Measurements from ENCODE around the gene ABHD3.

Gene ABHD3, protein sequence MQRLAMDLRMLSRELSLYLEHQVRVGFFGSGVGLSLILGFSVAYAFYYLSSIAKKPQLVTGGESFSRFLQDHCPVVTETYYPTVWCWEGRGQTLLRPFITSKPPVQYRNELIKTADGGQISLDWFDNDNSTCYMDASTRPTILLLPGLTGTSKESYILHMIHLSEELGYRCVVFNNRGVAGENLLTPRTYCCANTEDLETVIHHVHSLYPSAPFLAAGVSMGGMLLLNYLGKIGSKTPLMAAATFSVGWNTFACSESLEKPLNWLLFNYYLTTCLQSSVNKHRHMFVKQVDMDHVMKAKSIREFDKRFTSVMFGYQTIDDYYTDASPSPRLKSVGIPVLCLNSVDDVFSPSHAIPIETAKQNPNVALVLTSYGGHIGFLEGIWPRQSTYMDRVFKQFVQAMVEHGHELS

DNA sequence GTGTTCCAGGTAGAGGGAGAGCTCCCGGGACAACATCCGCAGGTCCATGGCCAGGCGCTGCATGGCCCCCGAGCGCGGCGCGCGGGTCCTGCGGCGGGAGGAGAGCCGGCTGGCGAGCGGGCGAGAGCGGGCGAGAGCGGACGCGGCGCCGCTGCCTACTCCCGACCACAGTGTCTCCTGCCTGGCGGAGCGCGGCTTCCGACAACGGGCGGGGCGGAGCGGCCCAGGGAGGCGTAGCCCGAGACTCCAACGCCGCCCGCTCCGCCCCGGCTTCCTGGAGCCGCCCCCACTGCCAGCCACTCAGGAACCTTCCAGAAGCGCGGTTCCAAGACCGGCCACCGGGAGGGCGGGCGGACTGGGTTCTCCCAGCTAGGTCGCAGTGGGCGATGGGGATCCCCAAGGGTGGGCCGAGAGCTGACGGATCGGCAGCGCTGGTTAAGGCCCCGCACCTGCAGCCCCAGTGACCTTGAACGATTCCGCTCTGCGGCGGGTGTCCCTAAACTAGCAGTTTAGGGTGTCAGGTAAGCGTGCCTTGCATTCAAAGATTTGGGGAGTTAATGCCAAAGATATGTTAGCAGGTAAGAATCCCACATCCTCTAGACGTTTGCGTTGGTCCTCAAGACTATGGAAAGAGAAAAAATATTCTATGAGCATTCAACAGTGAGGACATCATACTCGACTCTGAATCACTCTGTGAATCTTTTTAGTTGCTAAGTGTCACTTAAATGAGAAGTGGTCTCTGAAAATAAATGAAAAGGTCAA is at the start of gene ABHD3:
Gene ABHD3 (minus strand): TSS at position 172 of the 762 bp plus-strand sequence. CDS start 109 bp downstream, at position 63.
- Histone ChIP-seq H3K27me3 (no peaks in the 10 kb centered on the region), H3K4me1 (peaks cover 20% of the 10 kb centered on the region), H4K20me1 (no peaks in the 10 kb centered on the region), H3K36me3 (peaks cover 24% of the 10 kb centered on the region), H3K4me2 (peak within 1 kb of the TSS; percentile 80), H3K9ac (peak within 1 kb of the TSS; percentile 89), H3K9me3 (peaks cover 11% of the 10 kb centered on the region; the same call in 1 of the 2 replicates), H3K27ac (peak within 1 kb of the TSS; percentile 85), H3K4me3 (peak within 1 kb of the TSS; percentile 94)
- TF ChIP-seq Cebpa-rat (IDR thresholded peaks at IDR 0.05), result no peak

DNA sequence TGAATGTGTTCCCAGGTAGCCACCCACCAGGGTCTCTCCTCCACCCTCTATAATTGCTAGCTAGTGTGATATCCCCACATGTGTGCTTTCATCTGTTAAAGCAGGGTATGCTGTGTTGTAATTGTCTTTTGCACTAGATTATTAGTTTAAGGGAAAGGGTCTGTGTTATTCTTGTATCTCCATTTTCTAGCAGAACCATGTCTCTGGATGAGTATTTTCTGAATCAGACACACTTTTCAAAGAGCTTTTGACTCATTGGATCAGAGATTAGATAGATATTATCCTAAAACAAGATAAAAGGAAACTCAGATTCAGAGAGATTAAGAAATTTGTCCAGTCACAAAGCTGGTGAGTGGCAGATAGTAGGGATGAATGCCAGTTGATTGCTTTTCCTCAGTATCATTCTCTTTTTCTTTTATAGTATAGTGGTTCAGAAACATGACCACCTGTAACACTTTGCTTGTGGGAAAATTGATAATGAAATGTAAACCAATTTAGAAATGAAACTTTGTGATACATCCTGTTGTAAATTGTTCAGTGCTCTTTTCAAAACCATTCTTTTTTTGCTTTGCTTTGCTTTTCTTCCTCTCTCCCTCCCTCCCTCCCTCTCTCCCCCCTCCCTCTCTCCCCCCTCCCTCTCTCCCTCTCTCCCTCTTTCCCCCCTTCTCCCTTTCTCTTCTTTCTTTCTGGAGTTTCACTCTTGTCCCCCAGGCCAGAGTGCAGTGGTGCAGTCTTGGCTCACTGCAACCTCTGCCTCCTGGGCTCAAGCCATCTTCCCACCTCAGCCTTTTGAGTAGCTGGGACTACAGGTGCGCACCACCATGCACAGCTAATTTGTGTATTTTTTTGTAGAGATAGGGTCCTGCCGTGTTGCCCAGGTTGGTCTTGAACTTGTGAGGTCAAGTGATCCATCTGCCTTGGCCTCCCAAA is 43.5 kb upstream of the ABHD3 start:
- TF ChIP-seq Cebpa-rat (IDR thresholded peaks at IDR 0.05), result no peak
- Histone ChIP-seq H3K9me3 (no peaks in the 10 kb centered on the region), H3K36me3 (peaks cover 8% of the 10 kb centered on the region; the same call in 1 of the 2 replicates), H4K20me1 (peaks cover 94% of the 10 kb centered on the region), H3K27me3 (no peaks in the 10 kb centered on the region), H3K4me3 (no peak overlapping the region), H3K4me1 (peaks cover 24% of the 10 kb centered on the region), H3K9ac (no peak overlapping the region), H3K4me2 (peak overlapping the region; percentile 21; the same call in 1 of the 2 replicates), H3K27ac (no peak overlapping the region)

DNA sequence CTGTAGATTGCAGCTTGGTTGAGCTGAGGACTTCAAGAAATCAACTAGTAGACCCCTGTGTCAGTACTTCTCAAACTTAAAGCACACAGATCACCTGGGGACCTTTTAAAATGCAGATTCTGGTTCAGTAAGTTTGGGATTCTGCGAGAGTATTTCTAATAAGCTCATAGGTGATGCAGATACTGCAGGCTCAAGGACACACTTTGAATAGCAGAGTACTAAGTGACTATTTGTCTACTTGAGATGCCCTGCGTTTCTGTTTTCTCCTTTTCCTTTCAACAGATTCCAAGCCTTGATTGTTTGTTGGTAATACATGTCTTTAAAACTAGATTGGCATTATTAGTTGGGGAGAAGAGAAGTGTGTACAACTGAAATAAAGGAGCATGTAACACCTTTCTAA is 42.7 kb upstream of the ABHD3 start:
- Histone ChIP-seq H3K9ac (no peak overlapping the region), H3K27me3 (no peaks in the 10 kb centered on the region), H3K4me2 (peak overlapping the region; percentile 21; the same call in 1 of the 2 replicates), H3K27ac (no peak overlapping the region), H3K9me3 (no peaks in the 10 kb centered on the region), H3K4me1 (peaks cover 32% of the 10 kb centered on the region), H3K36me3 (peaks cover 8% of the 10 kb centered on the region; the same call in 1 of the 2 replicates), H4K20me1 (peaks cover 94% of the 10 kb centered on the region), H3K4me3 (no peak overlapping the region)
- TF ChIP-seq Cebpa-rat (IDR thresholded peaks at IDR 0.05), result no peak

DNA sequence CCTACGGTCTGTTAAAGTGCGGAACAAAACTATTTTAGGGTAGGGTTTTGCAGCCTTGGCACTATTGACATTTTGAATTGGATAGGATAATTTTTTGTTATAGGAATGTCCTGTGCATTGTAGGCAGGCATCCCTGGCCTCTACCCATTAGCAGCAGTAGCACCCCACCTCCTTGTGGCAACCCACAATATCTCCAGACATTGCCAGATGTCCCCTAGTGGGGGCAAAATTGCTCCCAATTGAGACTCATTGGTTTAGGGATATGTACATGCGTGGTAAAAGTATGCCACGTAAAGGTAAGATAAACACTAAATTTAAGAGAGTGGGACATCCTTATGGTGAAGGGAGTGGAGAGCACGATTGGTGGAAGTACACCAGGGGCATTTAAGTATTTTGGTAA is 40.7 kb upstream of the ABHD3 start:
- Histone ChIP-seq H3K9ac (no peak overlapping the region), H3K4me1 (peaks cover 37% of the 10 kb centered on the region), H4K20me1 (peaks cover 85% of the 10 kb centered on the region), H3K4me3 (no peak overlapping the region), H3K27me3 (no peaks in the 10 kb centered on the region), H3K27ac (no peak overlapping the region), H3K36me3 (peaks cover 6% of the 10 kb centered on the region; the same call in 1 of the 2 replicates), H3K4me2 (no peak overlapping the region), H3K9me3 (no peaks in the 10 kb centered on the region)
- TF ChIP-seq Cebpa-rat (IDR thresholded peaks at IDR 0.05), result no peak

DNA sequence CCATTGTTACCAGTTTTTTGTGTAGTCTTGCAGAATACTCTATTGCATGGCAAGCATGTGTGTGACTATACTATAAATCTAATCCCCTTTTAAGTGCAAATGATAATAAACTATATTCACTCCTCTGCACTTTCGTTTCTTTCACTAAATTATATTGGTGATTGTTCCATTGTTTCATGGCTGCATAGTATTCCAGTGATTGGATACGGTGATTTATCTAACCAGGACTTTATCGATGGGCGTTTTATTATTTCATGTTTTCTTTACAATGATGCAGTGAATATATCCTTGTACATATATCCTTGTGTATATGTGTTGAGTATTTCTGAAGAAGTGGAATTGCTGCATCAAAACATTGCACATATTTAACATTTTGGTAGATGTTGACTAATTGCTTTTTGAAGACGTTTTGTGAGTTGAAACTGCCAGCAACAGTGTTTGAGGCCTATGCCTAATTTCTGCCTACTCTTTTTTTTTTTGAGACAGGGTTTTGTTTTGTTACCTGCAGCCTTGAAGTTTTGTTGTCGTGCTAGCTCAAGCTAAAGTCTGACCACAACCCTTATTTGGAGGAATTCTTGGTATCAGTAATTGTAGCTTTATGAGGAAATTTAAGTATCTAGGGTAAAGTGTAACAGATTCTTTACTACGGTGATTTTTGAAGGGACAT is 38.7 kb upstream of the ABHD3 start:
- peaks cover 44% of the 10 kb centered on the region for H3K4me1 ChIP-seq
- TF ChIP-seq Cebpa-rat (IDR thresholded peaks at IDR 0.05), result no peak
- H4K20me1 ChIP-seq, result peaks cover 68% of the 10 kb centered on the region
- no peaks in the 10 kb centered on the region for H3K36me3 ChIP-seq
- no peaks in the 10 kb centered on the region for H3K27me3 ChIP-seq
- no peak overlapping the region for H3K27ac ChIP-seq
- no peak overlapping the region for H3K4me3 ChIP-seq
- peak overlapping the region; percentile 88 for H3K4me2 ChIP-seq
- H3K9ac ChIP-seq, result no peak overlapping the region
- no peaks in the 10 kb centered on the region for H3K9me3 ChIP-seq

DNA sequence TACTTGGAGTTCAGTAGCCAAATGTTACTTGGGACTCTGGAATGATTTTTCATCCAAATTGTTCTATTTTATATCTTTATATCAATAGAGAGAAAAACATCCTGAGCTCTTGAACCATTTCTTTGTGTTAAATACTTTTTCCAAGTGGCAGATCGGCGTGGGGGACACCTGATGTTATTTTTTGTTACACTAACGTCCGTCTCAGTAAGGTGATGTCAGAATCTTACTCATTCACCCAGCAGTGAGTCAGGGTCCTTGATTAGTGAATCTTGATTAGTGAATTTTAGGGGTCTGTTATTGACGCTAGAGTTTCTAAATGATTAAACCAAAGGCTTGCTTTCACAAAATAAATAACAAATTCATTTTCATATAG is 37.7 kb upstream of the ABHD3 start:
- Histone ChIP-seq H3K36me3 (no peaks in the 10 kb centered on the region), H3K9me3 (peaks cover 2% of the 10 kb centered on the region; the same call in 1 of the 2 replicates), H3K4me2 (peak overlapping the region; percentile 88), H3K4me3 (peak overlapping the region; percentile 94), H4K20me1 (peaks cover 60% of the 10 kb centered on the region), H3K27me3 (no peaks in the 10 kb centered on the region), H3K9ac (peak overlapping the region; percentile 95), H3K4me1 (peaks cover 37% of the 10 kb centered on the region), H3K27ac (no peak overlapping the region)
- TF ChIP-seq Cebpa-rat (IDR thresholded peaks at IDR 0.05), result no peak

DNA sequence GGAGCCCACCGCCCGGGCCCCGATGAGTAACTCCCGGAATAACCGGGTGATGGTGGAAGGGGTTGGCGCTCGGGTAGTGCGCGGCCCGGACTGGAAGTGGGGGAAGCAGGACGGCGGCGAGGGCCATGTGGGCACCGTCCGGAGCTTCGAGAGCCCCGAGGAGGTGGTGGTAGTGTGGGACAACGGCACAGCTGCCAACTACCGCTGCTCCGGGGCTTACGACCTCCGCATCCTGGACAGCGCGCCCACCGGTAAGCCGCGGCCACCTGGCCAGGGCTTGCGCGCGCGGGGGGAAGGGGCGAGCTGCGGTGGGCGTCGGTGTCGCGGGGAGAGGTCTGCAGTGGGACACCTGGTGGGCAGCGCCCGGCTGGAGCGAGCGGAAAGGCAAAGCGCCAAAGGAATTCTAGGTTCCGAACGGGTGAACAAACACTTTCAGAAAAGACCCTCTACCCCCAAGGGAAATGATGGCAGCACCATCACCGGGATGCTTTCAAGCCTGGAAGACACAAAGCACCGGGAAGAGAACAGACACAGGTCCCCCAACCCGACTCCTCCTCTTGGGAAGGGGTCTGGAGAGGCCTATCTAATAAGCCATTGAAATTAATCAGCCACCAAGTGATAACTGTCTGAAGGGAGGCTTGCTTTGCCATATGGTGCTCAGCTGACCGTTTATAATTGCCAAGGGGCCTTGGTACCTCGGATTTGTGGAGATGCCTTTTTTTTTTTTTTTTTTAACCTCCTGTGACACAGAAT is 37.2 kb upstream of the ABHD3 start:
- Histone ChIP-seq H3K4me2 (peak overlapping the region; percentile 88), H3K9me3 (peaks cover 8% of the 10 kb centered on the region; the same call in 1 of the 2 replicates), H4K20me1 (peaks cover 54% of the 10 kb centered on the region), H3K9ac (peak overlapping the region; percentile 95), H3K36me3 (no peaks in the 10 kb centered on the region), H3K4me1 (peaks cover 31% of the 10 kb centered on the region), H3K27ac (peak overlapping the region; percentile 97), H3K27me3 (no peaks in the 10 kb centered on the region), H3K4me3 (peak overlapping the region; percentile 94)
- TF ChIP-seq Cebpa-rat (IDR thresholded peaks at IDR 0.05), result no peak

DNA sequence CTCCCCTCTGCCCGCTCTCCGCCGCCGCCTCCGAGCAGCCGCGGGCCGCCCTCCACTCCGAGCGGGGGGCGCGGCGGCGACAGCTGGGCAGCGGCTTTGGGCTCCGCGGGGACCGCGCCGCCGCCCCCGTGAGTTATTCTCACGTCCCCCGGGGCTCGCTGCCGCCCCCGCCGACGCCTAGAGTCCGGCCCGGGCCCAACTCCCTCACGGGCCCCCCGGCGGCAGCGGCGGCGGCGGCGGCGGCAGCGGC is 36.7 kb upstream of the ABHD3 start:
- peaks cover 30% of the 10 kb centered on the region for H3K4me1 ChIP-seq
- H3K4me2 ChIP-seq, result peak overlapping the region; percentile 88
- peaks cover 49% of the 10 kb centered on the region for H4K20me1 ChIP-seq
- H3K27me3 ChIP-seq, result no peaks in the 10 kb centered on the region
- no peaks in the 10 kb centered on the region for H3K36me3 ChIP-seq
- no peak for TF ChIP-seq Cebpa-rat (IDR thresholded peaks at IDR 0.05)
- peak overlapping the region; percentile 97 for H3K27ac ChIP-seq
- H3K9me3 ChIP-seq, result peaks cover 13% of the 10 kb centered on the region
- peak overlapping the region; percentile 95 for H3K9ac ChIP-seq
- peak overlapping the region; percentile 94 for H3K4me3 ChIP-seq

Measured in BLaER1 (cell line).